Measurements from ENCODE around the gene ADAMTSL1. TPM values are rescaled to one million over a fixed set of nuclear protein-coding genes. Genes with fewer than 3 reads are reported as not detected.
"Not testable (repeated sequence)": the region's sequence is repeated elsewhere in the genome, so short reads cannot be mapped to it uniquely, and the experiment has no call there.

The ADAMTSL1 gene
- polyA plus RNA-seq, 2 of the 4 experiments (the other 2 are of a cell fraction), result 0.03 TPM; not detected in 1

DNA sequence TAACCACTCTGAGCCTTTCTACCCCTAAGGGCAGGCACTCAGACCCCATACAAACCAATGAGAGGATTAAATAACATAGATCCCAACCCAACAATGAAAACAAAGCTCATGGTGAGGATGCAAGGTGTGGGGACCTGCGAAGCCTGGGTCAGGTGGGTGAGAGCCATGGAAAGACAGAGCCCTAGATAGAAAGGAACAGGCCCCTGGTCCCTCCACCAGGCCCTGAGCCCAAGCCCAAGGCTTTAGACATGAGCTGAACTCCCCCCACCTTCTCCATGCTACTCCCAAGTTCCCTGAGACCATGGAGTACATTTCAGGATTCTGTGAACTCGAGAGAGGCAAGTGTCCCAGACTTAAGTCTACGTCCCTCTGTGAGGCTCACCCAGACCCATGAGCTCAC lies 452.6 kb downstream of the ADAMTSL1 start (continued):
- TF ChIP-seq RCOR1 (IDR thresholded peaks at IDR 0.05; ENCODE audit: low read depth, low read length), result no peak
- no peak for TF ChIP-seq ZFP36 (IDR thresholded peaks at IDR 0.05; ENCODE audit: borderline replicate concordance, partially characterized antibody)

- FAIRE-seq (no peak), DNase-seq (ENCODE audit: low read depth in 1 of 2, low spot score in 1 of 2) (no peak), ATAC-seq (no peak)
- H3K4me3 ChIP-seq, result no peak overlapping the region
- no peak overlapping the region for H3K27ac ChIP-seq
- TF ChIP-seq ZNF302 (CRISPR knock-in tag; IDR thresholded peaks at IDR 0.05) (no peak), CHD2 (IDR thresholded peaks at IDR 0.05; ENCODE audit: low read length, partially characterized antibody) (no peak), FOSL2 (IDR thresholded peaks at IDR 0.05) (no peak), FOSL2 (CRISPR knock-in tag; IDR thresholded peaks at IDR 0.05) (no peak), CEBPB (IDR thresholded peaks at IDR 0.05) (no peak), MAFK (IDR thresholded peaks at IDR 0.05; ENCODE audit: partially characterized antibody) (no peak), RCOR1 (IDR thresholded peaks at IDR 0.05; ENCODE audit: low read depth, low read length) (no peak), CBX8 (IDR thresholded peaks at IDR 0.05) (no peak), BHLHE40 (IDR thresholded peaks at IDR 0.05; ENCODE audit: low read depth, low read length) (no peak), KDM5A (IDR thresholded peaks at IDR 0.05) (no peak), POLR2AphosphoS2 (conservative IDR thresholded peaks at IDR 0.05; ENCODE audit: low read length) (no peak), CHD4 (IDR thresholded peaks at IDR 0.05; ENCODE audit: borderline replicate concordance) (no peak), REST (IDR thresholded peaks at IDR 0.05) (no peak), KDM1A (IDR thresholded peaks at IDR 0.05; ENCODE audit: low read depth) (no peak), HEYL (CRISPR knock-in tag; IDR thresholded peaks at IDR 0.05) (no peak), TP53 (CRISPR knock-in tag; IDR thresholded peaks at IDR 0.05) (no peak)
- TF ChIP-seq, protein P1, sequence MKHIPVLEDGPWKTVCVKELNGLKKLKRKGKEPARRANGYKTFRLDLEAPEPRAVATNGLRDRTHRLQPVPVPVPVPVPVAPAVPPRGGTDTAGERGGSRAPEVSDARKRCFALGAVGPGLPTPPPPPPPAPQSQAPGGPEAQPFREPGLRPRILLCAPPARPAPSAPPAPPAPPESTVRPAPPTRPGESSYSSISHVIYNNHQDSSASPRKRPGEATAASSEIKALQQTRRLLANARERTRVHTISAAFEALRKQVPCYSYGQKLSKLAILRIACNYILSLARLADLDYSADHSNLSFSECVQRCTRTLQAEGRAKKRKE (CRISPR knock-in tag; IDR thresholded peaks at IDR 0.05; ENCODE audit: low read depth), result no peak
- H3K9me3 ChIP-seq, result no peaks in the 10 kb centered on the region
- H3K4me2 ChIP-seq, result no peak overlapping the region
- ChIA-PET CTCF (no interaction called here), POLR2A (no interaction called here)
- no peaks in the 10 kb centered on the region for H3K4me1 ChIP-seq
- 9% methylated on average over 7 of the region's 7 CpGs for WGBS (ENCODE audit: missing lambda C conversion rate)
Measured at GRCh38 chr9:18928711-18929110, 454.8 kb downstream of the ADAMTSL1 start.

- DNase-seq (ENCODE audit: low read depth in 1 of 2, low spot score in 1 of 2); H3K9me3 ChIP-seq; H3K4me2 ChIP-seq; H3K4me1 ChIP-seq; H3K27ac ChIP-seq; CTCF ChIA-PET; POLR2A ChIA-PET; FAIRE-seq; H3K4me3 ChIP-seq; ATAC-seq: not testable (repeated sequence)
- WGBS (ENCODE audit: missing lambda C conversion rate), result 44% methylated on average over 13 of the region's 13 CpGs
Measured at GRCh38 chr9:18930611-18931010, 456.7 kb downstream of the ADAMTSL1 start.

DNA sequence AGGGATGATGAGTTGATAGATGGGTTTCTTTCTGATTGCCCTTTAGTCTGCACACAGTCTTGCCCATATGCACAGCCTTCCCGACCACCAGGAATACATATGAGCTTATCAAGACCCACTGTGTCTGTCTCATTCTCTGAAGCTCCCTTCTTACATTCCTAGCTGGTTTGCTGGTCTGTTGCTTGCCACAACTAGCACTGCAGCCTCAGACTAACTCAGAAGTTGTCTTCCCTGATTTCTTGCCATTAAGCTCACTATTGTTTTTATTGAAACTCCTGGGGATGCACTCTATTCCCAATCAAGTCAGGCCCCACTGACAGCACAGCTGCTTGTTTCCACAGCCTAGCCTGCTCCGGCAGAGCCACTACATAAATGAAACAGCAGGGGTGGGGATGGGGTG lies 461.6 kb downstream of the ADAMTSL1 start:
- FAIRE-seq, result no peak
- ChIA-PET POLR2A (no interaction called here), CTCF (interaction anchor here (1.2 kb wide), 1 partner anchor 9 kb away, joined by 3 read pairs; no protein-coding TSS in a partner anchor)
- no peak overlapping the region for H3K4me3 ChIP-seq
- no peak overlapping the region for H3K27ac ChIP-seq
- no peak for ATAC-seq
- H3K4me2 ChIP-seq, result no peak overlapping the region
- no peak for DNase-seq (ENCODE audit: low read depth in 1 of 2, low spot score in 1 of 2)
- no peaks in the 10 kb centered on the region for H3K9me3 ChIP-seq
- no peaks in the 10 kb centered on the region for H3K4me1 ChIP-seq
- 3% methylated on average over 2 of the region's 2 CpGs for WGBS (ENCODE audit: missing lambda C conversion rate)
- TF ChIP-seq MYC (IDR thresholded peaks at IDR 0.05; ENCODE audit: borderline replicate concordance, low read length) (no peak), BHLHE40 (IDR thresholded peaks at IDR 0.05; ENCODE audit: low read depth, low read length) (no peak), TFCP2L1 (CRISPR knock-in tag; IDR thresholded peaks at IDR 0.05) (no peak), HOXB13 (CRISPR knock-in tag; IDR thresholded peaks at IDR 0.05; ENCODE audit: low read depth) (no peak), RCOR1 (IDR thresholded peaks at IDR 0.05; ENCODE audit: low read depth, low read length) (no peak), RAD21 (conservative IDR thresholded peaks at IDR 0.05 in 1 of 2, IDR thresholded peaks at IDR 0.05 in 1 of 2) (no peak), FOXS1 (CRISPR knock-in tag; IDR thresholded peaks at IDR 0.05) (no peak), SREBF2 (IDR thresholded peaks at IDR 0.05) (no peak), EP300 (IDR thresholded peaks at IDR 0.05) (no peak), HOXB5 (CRISPR knock-in tag; IDR thresholded peaks at IDR 0.05) (no peak), ZNF302 (CRISPR knock-in tag; IDR thresholded peaks at IDR 0.05) (no peak), POLR2AphosphoS2 (conservative IDR thresholded peaks at IDR 0.05; ENCODE audit: low read length) (no peak), FOSB (CRISPR knock-in tag; IDR thresholded peaks at IDR 0.05) (no peak)
- TF ChIP-seq, protein P2, sequence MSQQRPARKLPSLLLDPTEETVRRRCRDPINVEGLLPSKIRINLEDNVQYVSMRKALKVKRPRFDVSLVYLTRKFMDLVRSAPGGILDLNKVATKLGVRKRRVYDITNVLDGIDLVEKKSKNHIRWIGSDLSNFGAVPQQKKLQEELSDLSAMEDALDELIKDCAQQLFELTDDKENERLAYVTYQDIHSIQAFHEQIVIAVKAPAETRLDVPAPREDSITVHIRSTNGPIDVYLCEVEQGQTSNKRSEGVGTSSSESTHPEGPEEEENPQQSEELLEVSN (IDR thresholded peaks at IDR 0.05; ENCODE audit: borderline replicate concordance, low read depth), result no peak
- TF ChIP-seq, protein P3, sequence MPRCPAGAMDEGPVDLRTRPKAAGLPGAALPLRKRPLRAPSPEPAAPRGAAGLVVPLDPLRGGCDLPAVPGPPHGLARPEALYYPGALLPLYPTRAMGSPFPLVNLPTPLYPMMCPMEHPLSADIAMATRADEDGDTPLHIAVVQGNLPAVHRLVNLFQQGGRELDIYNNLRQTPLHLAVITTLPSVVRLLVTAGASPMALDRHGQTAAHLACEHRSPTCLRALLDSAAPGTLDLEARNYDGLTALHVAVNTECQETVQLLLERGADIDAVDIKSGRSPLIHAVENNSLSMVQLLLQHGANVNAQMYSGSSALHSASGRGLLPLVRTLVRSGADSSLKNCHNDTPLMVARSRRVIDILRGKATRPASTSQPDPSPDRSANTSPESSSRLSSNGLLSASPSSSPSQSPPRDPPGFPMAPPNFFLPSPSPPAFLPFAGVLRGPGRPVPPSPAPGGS (IDR thresholded peaks at IDR 0.05), result no peak
